HG03571 (cell line): ENCODE results near the gene DUSP28.
"Not testable (repeated sequence)": the region's sequence is repeated elsewhere in the genome, so short reads cannot be mapped to it uniquely, and the experiment has no call there.

Experiments used
- ATAC-seq: cut with Tn5 transposase; IDR thresholded peaks from one replicate; pipeline ENCODE4 v1.9.1; 2021; ENCODE audit not compliant: unreplicated experiment

Gene DUSP28

DNA sequence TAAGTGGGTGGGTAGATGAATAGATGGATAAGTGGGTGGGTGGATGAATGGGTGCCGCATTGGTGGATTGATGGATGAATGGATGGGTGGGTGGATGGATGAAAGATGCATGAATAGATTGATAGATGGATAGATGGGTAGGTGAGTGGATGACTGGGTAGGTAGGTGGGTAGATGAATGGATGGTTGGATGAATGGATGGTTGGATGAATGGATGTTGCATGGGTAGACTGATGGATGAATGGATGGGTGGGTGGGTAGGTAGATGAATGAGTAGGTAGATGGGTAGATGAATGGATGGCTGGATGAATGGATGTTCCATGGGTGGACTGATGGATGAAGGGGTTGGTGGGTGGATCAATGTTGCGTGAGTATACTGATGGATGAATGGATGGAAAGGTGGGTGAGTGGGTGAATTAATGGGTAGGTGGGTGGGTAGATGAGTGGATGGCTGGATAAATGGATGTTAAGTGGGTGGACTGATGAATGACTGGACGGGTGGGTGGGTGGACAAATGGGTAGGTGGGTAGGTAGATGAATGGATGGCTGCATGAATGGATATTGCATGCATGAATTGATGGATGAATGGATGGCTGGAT is 32.9 kb upstream of the DUSP28 start:
- no peak for ATAC-seq

DNA sequence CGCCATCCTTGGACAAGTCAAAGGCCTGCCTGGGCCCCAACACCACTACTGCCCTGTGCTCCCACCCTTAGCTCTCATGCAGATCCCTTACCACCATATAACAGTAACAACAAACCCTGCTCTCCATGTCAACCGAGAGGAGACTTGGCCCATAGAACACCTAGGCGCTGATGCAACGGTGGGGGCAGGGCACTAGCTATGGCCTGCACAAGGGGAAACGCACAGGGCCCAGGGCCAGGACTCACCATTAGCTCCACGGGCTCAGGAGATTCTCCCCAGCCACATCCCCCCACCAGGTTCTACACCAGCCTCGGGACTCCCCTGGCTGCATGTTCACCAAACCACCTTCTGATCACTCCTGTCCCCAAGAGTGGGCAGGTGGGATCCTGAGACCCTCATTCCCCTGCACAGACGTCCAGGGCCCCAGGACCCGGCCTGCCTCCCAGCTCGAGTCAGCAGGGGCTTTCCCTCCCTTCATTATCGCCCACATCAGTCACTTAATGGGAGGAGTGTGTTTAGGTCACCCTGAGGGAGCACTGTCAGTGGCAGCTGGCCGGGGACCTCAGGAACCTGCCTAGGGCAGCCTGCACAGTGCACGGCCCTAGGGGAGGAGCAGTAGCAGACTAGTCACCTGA is 31.6 kb upstream of the DUSP28 start:
- no peak for ATAC-seq

DNA sequence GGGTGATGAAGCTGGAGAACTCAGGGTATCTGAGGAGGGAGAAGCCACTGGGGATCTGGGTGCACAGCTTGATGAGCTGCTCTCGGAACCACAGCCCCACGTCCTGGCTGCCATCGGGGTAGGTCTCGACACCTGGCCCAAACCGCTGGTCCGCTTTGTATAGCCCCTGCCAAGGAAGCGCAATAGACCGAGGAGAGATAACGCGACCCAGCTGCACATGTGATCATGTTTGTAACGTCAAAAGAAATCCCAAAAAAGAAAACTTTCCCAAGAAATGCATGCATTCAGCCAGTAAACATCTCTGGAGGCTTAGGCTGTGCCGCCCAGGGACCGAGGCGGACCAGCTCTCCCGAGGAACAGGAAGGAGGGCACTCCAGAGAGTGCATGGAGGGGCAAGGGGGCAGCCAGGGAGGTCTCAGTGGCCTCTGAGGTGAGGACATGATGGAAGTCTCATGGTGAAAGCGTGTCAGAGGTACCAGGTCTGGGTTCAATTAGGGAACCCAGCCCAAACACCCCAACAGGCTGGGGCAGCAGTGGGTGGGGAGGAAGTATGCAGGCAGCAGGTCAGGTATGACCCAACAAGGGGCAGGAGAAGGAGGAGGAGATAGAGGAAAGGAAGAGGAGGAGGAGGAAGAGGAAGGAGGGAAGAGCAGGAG is 30.7 kb upstream of the DUSP28 start:
- no peak for ATAC-seq

DNA sequence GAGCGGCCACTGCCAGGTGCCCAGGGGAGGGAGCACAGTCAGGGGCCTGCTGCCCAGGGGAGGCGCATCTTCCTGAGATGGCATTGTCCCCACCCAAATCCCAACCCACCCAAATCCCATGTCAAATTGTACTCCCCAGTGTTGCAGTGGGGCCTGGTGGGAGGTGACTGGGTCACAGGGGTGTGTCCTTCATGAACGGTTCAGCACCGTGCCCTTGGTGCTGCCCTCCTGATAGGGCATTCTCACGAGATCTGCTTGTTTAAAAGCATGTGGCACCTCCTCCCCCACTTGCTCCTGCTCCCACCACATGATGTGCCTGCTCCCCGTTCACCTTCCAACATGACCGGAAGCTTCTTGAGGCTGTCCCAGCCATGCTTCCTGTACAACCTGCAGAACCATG is 30.0 kb upstream of the DUSP28 start:
- no peak for ATAC-seq

DNA sequence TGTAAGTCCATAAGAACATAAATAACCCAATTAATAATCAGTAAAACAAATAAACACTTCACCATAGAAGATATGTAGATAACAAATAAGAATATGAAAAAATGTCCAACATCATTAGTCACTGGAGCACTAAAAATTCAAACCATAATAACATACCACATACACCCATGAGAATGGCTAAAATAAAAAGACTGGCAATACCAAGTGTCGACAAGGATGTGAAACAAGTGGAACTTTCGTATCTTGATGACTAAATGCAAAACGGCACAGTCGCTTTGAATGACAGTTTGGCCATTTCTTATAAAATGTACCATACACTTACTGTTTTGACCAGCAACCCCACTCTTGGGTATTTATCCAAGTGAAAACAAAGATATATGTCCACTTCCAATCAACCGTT is 29.1 kb upstream of the DUSP28 start:
- ATAC-seq: no peak

DNA sequence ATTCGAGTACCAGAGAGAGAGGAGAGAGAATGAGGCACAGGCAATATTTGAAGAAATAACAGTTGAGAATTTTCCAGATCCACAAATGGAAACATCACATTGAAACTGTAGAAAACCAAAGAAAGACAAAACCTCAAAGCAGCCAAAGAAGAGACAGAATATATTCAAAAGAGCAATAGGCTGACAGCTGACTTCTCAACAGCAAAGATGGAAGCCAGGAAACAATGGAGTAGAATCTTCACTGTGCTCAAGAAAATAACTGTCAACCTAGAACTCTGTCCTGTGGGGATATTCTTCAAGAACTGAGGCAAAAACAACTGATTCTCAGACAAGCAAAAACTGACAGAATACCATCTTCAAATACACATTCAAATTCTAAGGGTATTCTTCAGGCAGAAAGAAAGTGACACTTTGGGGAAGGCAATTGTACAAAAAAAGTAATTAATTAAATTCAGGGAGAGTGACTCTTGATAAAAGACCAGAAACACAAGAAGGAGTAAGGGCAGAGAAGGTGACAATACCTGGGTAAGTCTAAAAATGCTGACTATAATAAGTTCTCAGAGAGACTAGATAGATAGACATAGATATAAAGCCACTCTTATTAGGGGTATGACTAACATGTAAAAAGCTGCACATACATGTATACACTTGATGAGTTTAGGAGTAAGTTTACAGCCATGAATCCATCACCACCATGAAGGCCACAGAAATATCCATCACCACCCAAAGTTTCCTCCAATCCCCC is 28.0 kb upstream of the DUSP28 start:
- ATAC-seq: no peak

DNA sequence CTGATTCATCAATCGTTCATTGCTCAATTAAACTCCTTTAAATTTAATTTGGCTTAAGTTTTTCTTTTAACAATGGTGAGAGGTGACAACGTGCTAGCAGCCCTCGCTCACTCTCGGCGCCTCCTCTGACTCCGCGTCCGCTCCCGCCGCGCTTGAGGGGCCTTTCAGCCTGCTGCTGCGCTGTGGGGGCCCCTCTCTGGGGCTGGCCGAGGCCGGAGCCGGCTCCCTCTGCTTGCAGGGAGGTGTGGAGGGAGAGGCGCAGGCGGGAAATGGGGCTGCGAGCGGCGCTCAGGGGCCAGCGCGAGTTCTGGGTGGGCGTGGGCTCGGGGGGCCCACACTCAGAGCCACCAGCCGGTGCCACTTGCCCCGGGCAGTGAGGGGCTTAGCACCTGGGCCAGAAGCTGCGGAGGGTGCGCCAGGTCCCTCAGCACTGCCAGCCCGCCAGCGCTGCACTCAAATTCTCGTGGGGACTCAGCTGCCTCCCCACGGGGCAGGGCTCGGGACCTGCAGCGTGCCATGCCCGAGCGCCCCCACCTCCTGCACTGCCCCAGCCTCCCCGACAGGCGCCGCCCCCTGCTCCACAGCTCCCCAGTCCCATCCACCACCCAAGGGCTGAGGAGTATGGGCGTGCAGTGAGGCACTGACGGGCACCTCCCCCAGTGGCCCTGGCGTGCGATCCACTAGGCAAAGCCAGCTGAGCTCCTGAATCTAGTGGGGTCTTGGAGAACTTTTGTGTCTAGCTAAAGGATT is 22.0 kb upstream of the DUSP28 start:
- ATAC-seq: no peak

DNA sequence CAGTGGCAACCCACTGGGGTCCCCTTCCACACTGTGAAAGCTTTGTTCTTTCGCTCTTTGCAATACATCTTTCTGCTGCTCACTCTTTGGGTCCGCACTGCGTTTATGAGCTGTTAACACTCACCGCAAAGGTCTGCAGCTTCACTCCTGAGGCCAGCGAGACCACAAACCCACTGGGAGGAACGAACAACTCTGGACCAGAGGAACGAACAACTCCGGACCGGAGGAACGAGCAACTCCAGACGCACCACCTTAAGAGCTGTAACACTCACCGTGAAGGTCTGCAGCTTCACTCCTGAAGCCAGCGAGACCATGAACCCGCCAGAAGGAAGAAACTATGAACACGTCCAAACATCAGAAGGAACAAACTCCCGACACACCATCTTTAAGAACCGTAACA is 21.1 kb upstream of the DUSP28 start:
- not testable (repeated sequence) for ATAC-seq

DNA sequence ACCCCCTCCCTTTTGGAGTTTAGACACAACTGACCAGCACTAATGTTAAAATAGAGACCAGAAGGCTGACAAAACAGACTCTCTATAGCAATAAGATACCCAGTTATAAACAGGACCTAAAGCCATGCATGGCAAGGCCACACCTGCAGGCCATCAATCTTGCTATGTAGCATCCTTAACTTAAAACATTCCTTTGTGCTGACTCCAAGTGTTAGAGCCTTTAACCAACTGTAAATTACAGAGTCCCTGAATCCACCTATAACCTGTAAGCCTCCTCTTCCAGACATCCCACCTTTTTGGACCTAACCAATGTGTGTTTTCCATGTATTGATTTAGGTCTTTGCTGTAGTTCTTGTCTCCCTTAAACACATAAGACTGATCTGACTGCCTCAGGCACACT is 20.3 kb upstream of the DUSP28 start:
- ATAC-seq: no peak

DNA sequence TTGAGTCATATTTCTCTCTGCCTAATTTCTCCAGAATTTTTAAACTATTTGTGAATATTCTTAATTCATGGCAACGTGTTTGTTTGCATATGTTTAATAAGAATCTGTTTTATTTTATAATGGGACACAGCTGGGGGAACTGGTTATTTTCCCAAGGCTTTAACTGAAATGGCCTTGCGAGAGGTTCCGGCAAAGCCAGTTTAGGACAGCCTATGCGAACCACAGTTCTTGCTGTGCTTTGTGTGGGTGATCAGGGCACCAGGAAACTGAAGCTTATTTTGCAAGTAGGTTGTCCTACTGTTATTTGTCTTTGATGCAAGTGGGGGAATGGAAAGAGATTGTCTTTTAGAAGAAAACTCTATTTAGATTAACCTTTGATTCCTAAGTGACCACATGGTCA is 8.9 kb upstream of the DUSP28 start:
- no peak for ATAC-seq

DNA sequence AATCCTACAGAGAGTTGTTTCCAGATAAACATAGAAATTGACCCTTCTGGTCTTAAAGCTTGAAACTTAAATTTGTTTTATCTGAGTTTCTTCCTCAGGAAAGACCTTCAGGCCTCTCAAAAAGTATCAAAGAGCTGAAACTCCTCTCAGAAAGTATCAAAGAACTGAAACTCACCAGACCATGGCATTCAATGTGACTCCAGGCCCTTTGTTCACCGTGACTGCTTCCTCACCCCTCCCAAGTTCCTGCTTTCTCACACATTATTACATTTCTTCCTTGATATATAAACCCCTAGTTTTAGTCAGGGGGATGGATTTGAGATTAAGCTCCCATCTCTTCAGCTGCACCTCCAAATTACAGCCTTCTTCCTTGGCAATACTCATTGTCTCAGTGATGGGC is 8.3 kb upstream of the DUSP28 start:
- no peak for ATAC-seq

DNA sequence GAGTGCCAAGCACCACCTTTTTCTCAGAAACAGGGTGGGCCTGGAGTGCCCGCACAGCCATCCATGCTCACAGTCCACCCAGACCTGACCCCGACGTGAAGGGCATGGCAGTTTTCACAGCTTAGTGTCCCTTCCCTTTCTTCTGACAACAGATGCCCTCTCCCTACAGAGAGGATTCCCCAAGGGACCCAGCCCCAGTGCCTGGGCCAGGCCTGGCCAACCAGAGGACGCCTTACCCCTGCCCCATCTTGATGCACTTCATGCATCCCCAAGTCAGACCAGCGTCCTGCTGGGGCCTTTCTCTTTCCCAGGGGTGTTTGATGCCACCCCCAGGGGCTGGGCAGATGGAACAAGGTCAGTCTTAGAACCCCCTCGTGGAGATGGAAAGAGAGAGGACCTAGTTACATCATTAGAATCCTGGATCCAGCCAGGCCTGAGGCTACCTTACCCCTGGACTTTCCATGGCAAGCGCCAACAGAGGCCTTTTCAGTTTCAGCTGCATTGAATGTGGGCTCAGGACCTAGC is 6.1 kb upstream of the DUSP28 start:
- no peak for ATAC-seq

DNA sequence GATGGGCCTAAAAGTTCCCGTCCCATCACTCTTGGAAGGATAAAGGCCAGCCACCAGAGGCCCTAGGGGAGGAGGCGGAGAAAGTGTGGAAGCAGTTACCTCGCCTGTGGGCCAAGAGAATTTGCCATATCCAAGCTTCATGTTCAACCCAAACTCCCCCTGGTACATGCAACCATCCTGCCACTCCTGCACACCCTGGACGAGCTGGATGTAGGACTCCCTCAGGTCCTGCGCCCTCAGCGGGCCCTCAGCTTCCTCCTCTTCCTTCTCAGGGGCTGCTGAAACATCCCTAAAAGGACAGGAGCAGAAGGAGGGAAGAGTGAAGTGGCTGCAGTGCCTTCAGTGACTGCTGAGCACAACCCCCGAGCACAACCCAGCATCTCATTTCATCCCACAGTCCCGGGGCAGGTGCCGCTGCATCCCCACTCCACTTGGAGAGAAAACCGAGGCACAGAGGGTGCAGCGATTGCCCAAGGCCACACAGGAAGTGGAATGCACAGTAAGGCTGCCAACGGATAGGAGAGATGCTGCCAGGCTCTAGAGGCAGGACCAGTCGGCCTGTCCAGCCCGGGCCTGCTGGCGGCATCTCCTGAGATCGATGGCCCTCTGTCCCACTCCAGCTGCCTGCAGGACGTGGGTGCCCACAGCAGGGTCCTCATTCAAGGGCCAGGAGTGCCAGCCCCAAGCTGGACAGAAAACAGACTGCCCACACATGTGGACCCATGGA is 5.2 kb upstream of the DUSP28 start:
- ATAC-seq: no peak

DNA sequence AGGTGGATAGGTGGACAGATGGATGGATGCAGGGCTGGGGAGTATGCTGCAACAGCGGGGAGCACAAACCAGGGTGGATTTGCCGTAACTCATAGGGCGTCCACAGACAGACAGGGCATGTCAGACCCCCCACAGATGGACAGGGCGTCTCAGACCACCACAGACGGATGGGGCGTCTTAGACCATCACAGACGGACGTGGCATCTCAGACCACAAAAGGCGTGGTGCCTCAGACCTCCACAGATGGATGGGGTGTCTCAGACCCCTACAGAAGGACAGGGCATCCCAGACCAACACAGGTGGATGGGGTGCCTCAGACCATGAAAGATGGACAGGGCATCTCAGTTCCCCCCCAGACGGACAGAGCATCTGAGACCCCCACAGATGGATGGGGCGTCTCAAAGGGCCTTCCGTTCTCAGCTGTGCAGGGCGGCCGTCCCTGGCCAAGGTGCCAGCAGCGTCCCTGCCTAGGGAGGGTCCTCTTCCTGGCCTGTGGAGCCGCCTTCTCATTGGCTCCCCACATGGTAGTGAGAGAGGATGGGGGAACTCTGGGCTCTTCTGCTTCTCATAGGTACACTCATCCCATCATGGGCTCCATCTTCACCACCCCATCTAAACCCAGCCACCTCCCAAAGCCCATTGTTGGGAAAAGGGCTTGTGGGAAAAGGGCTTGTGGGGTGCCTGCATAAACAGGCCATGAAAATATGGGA is 4.5 kb upstream of the DUSP28 start:
- no peak for ATAC-seq

DNA sequence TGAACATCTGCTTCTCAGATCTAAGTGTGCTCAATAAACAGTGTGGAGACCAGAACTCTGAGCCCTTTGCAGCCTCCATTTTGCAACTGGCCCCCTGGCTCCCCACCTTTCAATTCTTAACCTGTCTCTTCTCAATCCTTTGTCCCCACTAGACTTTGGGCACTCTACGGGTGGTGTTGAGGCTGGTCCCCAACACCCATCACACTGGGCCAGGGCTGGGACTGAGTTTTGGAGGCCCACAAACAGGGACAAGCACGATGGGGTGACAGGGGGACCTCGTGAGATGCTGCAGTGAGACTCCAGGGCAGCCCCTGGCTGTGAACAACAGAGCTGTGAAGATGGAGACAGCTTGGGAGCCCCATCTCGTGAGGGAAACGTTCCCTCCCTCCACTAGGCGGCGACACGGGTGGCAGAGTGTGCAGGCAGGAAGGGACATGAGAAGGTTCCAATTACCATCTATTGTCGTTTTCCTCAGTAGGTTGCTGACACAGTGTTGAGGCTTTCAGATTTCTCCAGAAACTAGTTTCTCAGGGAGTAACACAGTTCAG is 3.5 kb upstream of the DUSP28 start:
- no peak for ATAC-seq

DNA sequence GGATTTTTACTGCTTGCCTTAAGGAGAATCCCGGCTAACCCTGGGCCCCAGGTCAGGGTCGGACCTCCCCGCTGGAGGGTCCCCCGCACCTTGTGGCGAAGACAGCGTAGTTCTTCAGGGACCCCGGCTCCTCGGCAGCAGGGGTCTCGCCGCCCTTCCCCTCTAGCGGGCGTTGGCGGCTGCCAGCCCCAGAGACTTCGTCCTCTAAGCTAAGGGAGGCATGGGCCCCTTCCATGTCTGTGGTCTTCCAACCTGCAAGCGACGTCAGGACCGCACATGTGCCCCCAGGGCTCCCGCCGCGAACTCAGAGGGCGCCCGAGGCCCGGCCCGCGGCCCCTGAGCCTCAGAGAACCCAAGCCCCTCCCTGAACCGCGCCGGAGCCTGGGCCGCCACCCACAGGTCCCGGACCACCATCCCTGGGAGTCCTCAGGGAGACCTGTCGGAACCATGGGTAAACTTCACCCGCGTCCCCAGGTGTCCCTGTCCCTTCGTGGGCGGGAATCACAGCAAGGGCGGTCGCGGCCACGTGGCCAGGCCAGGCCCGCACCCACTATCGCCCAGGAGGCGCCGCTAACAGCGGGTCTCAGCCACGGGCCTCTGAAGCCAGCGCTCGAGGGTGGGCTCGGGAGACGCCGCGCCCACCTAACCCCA is 2.9 kb upstream of the DUSP28 start:
- no peak for ATAC-seq

DNA sequence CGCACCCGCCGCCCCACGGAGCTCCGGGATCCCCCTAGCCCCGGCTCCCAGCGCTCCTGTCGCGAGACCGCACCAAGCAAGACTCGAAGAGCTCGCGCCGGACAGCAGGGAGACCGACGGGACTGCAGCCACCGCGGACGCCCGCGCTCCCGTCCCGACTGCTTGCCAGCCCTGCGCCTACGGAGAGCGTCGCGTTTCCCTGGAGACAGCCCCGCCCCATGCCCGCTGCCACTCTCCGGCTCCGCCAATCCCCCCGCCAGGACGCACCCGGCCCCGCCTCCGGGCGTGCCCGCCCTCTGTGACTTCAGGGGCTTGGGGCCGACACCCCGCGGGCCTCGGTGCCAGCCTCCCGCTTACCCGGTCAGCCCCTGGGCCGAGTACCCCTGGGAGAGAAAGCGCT is 2.3 kb upstream of the DUSP28 start, which contains the start of gene ANKMY1:
Gene ANKMY1 (minus strand): TSS at position 181 of the 400 bp plus-strand sequence. CDS start 653 bp downstream, outside the sequence.
- ATAC-seq: no peak

DNA sequence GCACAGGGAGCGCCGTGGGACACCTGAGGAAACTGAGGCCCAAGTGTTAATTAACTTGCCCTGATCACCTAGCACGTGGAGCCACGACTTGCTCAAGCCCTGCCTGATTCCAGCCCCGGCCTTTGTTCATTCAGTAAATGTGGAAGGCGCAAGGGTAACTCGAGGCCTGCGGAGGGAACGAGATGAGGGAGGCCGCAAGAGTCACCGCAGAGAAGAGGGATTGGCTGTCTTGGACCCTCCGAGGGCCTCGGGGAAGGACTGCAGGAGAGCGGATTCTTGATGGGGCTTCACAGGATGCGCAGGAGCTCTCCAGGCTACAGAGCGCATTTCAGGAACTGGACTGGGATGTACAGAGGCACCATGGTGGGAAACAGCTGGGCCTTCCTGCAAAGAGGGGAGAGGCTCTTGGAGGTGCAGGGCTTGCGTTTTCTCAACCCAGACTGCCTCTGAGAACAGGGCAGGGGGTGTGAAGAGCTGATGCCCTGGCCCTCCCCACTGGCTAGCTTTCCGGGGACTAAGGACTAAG is 1.9 kb upstream of the DUSP28 start:
- ATAC-seq: no peak

DNA sequence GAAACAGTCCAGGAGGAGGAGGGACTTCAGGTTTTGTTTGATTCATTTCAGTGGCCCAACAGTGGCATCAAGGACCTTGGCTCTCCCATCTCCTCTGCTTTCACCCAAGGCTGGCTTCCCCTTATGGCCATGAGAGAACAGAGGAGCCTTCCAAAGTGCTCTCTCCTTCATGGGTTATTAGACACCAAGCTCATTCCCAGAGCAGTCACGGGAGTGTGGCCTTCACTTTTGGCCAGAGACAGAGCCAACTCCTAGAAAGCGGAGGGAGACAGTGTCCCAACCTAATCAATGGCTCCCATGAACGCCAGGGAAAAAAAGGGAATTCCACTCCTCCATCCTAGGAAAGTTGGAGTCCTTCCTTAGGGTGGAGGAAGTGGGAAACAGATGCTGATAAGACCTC is 871 bp upstream of the DUSP28 start:
- ATAC-seq: no peak
